NCI-H82 (cell line): ENCODE results near the gene RER1.

Experiments
- DNase-seq: peaks from one replicate; lab custom pipeline; 2025; lab: John Stamatoyannopoulos, UW

Gene RER1, protein sequence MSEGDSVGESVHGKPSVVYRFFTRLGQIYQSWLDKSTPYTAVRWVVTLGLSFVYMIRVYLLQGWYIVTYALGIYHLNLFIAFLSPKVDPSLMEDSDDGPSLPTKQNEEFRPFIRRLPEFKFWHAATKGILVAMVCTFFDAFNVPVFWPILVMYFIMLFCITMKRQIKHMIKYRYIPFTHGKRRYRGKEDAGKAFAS

DNA sequence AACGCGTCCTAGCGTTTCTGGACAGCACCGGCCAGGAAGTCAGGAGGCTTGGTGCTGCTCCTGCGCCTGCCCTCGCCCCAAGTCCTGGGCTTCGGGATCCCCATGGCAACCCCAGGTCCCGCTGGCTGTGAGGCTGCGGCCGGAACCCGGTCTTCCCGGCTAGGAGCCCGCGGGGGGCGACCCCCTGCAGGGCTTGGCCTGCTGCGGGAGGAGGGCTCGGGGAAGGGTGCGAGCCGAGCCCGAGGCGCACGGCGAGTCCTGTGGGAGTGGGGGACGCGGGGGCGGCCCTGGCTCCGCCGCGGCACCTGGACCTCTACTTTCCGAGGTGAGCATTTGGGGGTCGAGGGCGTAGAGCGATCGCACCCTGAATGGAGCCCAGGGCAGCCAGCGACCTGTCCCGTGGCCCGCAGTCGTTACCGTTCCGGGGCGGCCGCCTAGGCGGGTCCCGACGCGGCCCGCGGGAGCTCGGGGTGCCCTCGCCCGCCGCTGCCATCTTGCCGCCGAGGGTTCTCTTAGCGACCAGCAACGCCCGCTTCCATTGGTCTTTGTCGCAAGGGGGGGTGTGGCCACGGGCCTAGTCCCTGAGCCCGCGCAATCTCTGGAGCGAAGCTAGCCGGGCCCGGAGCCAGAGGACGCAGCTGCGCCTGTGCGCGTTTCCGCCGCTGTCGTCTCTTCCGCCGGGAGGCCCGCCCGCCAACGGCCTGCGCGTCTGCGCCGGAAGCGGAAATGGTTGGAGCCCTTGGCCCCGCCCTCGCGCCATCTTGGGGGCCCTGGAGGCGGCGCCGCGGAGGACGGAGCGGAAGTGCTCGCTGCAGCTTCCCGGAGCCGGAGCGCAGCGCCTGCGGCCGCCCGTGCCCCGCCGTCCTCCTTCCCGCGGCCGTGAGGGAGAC, at the start of gene RER1, which contains the start of gene MORN1:
RER1 (plus strand) TSS at position 801 of the 890 bp plus-strand sequence. CDS start 3,950 bp downstream, outside the sequence.
MORN1 (minus strand) TSS at position 514 of the 890 bp plus-strand sequence; CDS start at position 493, 21 bp downstream.
- DNase-seq: peak; percentile 100

DNA sequence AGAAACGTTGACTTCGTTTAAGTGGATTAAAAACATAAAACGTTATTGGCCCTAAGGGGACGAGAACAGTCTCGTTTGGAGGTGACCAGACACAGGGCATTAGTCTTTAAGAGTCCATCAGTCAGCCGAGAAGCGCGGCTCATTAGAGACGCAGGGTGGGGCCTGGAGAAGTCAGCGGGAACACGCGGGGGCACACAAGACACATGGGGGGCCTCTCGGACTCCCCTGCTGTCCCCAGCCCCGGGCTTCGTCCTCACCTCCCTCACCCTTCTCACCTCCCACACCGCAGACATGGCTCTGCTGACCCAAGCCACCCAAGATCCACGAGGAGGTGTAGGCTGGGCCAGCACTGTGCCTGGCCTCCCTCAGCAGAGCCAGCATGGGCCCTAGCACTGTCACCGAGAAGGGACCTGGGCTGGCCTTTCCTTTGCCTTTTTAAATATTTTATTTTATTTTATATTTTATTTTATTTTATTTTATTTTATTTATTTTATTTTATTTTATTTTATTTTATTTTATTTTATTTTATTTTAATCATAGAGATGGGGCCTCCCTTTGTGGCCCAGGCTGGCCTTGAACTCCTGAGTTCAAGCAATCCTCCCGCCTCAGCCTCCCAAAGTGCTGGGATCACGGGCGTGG, 49.1 kb upstream of the RER1 start:
- DNase-seq: peak; percentile 24

DNA sequence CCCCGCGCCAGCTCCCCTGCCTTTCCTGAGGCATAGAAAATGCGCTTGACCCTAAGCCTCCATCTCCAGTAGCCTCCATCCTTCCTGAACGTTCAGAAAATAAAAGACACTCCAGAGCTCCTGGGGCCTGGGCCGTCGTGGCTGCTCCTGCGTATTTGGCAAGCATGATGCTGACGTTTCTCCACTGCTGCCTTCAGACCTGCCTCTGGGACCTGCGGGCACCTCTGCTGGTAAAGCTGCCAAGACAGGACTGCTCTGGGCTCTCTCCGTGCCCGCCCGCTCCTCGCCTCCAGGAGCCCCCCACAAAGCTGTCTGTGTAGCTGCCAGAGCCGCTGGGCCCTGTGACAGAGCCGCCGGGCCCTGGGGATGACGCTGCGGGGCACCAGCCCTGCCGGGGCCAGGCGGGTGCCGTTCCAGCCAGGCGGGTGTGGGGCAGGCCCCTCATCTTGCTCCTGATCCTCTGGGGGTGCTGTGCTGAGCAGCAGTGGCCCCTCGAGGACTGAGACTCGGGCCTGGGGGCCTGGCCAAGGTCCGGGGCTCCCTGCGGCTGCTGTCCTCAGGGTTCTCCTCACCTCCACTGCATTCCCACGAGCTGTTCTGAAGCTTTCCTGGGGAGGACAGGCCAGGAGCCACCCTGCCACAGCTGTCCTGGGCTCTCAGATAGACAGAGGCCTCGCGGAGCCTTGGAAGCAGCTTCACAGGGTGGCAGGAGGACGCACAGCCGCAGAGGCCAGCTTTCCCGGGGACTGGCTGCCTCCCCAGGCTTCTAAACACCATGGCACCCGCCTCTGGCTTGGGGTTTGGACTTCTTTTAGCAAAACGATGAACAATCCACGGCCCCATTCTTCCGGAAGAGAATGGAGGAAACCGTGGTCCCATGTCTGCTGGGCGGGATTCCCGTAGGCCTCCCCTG, 48.4 kb upstream of the RER1 start:
- no peak for DNase-seq

DNA sequence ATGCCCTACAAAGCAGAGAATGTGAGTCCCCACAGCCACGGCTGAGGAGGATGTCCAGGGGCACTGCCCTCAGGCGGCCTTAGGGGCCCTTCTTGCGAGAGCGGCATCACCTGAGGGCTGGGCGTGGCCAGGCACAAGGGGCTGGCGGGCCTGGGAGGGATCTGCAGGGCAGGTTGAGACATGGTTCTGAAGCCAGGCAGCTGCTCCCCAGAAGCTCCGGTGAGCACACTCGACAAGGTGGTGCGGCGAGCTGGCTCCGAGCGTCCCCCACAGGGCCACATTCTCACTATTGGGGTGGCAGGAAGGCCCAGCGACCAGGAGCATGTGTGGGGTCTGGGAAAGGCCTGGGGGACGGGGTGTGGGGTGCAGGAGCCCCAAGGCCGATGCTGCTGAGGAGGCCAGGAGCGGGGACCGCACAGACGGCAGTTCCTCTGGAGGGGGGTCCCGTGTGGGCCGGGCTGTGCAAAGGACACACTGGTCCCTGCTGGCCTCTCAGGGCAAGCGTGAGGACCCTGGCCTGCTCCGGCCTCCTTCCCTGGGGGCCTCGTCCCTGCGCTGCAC, 47.4 kb upstream of the RER1 start:
- no peak for DNase-seq

DNA sequence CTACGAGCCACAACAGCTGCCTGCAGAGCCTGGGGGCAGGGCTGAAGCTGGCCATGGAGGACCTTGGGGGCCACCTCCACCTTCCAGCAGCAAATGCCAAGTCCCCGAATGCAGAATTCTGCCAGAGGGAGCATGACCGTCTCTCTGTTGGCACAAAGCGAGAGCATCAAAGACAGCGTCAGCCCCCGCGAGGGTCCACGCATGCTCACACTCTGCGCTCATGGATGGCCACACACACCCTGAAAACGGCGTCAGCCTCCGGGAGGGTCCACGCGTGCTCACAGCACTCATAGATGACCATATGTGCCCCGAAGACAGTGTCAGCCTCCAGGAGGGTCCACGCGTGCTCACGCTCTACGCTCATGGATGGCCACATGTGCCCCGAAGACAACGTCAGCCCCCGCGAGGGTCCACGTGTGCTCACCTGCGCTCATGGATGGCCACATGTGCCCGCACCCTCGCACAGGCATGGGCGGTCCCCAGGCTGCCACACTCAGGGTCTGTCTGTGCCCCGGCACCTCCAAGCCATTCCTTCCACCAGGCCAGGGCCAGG, 46.8 kb upstream of the RER1 start:
- no peak for DNase-seq

DNA sequence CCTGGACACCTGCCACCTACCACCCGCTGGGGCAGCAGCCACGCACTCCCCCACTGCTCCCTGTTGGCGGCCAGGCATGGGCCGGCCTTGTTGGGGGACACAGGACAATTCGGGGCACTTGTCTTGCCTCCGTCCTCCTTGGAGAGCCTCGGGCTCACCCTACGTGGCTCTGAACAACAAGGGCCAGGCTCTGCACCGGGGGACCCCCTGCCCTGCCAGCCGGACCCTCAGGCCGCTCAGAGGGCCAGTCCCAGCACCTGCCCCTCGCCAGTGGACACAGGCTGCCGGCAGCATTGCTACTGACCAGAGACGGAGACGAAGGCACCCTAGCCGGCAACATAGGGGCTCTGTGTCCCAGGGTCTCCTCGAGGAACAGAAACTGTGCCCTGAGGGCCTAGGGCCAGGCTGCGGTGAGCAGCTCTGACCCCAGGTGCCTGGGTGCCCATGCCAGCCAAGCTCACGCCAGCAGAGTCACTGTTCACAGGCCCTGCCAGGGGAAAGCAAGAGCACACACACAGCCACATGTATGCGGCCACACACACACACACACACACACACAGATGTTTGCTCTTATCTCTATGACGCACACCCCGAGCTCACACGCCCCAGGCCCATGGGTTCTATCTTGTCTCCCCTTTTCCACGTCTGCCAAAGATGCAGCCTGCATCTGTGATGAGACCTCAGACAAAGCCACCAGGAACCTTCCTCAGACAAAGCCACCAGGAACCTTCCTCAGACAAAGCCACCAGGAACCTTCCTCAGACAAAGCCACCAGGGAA, 46.2 kb upstream of the RER1 start:
- DNase-seq: no peak

DNA sequence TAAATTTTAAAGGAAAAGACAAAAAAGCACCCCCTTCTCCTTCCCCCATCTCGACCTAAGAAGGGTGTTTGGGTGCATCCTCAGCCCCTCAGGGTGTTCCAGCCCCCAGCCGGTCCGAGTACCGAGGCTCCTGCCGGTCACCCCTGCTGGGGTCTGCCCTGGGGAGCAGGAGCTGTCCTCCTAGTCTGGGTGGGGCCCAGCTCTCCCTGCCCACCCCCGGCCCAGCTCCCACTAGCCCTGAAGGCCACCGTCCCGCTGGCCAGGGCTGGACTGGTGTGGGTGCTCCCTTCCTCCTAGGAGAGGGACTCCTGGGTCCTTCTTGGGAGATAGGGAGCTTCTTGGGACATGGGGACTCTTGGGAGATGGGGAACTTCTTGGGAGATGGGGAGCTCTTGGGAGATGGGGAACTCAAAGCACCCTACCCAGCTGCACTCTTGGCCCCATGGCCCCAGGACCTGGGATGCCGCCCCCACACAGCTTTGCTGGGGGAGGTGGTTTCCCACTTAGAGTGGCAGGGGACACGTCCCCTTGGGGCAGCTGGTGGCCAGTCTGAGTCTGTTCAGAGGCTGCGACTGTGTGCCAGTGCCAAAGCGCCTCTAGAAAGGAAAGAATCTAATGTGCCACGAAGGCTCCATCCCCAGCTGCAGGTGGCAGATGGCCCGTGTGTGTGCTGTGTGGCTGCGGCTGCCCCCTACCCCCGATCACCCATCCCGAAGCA, 44.8 kb upstream of the RER1 start:
- no peak for DNase-seq

DNA sequence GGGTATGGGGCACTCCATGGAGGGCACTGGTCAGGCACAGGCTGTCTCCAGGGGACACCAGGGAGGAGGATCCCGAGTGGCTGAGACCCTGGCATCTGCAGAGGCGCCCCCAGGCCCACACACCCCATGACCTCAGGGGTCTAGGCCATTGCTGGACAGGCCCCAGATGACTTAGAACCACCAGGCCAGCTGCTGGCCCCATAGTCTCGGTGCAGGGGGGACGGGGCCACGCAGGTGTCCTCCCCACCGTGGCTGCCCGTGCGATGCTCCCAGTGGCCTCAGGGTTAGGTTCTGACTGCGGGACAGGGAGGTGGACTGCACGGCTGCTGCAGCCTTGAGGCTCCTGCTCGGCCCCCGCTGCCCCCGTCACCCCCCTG, 44.2 kb upstream of the RER1 start:
- no peak for DNase-seq

DNA sequence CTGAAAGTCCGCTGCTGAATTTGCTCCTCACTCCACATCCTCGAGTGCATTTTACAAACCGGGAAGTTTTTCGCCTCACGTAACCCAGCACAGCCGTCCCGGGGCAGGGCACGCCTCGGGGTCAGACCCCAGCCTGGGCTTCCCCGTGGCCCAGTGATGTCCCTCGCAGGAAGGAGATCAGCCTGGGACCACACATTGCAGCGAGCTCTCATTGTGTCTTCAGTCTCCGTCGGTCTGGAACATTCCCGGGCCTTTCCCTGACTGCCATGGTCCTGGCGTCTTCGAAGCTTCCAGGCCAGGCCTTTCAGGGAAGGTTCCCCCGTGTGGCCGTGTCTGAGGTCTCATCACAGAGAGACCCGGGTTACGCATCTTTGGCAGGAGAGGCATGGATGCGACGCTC, 43.7 kb upstream of the RER1 start:
- no peak for DNase-seq

DNA sequence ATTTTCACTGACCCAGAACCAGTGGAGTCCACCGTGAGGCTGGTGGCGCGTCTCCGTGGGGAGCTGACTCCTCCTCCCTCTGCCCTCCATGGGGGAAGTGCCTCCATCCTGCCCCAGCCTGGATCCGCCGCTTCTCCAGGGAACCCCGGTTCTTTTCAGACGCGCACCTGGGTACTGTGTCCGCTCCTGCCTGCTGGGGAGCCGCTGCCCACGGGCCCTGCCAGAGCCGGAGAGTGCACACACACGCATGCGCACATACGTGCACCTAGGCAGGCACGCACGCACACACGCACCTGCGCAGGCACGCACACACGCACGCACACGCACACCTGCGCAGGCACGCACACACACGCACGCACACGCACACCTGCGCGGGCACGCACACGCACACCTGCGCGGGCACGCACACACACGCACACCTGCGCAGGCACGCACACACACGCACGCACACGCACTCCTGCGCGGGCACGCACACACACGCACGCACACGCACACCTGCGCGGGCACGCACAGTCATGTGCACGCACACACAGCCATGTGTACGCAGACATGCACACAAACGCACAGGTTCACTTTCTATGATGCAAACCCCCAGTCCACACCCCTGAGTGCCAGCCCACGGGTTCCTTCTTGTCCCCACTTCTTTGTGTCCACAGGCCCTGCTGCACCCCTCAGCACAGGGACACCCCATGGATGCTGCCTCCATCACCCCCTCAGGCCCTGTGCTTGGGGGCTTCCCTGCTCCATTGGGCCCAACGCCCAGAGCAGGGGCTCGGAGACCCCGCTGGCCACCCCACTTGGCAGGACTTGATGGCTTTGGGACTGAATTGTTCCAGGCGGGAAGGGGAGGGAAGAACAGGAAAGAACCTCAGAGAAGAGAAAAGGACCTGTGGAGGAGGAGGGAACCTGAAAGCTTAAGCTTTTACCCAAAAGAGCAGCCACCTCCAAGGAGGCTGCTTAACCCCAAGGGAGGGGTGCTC, 43.0 kb upstream of the RER1 start:
- DNase-seq: no peak

DNA sequence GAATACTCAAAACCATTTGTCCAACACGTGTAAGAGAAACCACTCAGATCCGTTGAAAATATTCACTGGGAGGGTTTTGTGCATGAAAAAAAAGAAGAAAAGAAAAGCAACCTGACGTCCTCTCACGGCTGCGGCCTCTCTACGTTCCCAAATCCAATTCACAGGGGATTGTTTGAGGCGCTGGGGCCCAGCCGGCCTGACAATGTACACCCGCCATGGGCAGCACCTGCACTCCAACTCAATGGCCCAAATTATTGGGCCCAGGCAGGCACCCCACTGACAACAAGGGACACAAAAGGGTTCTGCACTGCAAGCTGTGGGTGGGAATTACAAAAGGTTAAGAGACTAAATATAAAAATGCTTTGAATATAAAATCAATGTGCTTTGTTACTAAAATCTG, 41.8 kb upstream of the RER1 start:
- DNase-seq: peak; percentile 26

DNA sequence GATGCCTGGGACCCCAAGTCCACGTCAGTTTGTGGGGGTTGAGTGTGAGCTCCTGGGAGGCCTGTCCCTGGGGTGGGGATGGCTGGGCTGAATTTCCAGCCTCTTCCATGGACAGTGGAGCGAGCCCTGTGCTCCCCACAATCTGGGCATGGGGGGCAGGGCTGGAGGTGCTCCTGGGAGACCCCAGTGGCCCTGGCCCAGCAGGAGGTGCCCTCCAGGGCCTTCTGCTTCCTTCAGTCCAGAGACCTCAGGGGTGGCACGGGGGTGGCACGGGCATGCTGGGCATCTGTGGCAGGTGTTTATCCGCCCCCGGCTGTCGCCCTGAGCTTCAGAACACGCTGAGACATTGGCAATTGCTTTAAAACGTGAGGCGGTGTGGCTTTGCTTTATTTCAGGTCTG, 41.1 kb upstream of the RER1 start:
- DNase-seq: no peak

DNA sequence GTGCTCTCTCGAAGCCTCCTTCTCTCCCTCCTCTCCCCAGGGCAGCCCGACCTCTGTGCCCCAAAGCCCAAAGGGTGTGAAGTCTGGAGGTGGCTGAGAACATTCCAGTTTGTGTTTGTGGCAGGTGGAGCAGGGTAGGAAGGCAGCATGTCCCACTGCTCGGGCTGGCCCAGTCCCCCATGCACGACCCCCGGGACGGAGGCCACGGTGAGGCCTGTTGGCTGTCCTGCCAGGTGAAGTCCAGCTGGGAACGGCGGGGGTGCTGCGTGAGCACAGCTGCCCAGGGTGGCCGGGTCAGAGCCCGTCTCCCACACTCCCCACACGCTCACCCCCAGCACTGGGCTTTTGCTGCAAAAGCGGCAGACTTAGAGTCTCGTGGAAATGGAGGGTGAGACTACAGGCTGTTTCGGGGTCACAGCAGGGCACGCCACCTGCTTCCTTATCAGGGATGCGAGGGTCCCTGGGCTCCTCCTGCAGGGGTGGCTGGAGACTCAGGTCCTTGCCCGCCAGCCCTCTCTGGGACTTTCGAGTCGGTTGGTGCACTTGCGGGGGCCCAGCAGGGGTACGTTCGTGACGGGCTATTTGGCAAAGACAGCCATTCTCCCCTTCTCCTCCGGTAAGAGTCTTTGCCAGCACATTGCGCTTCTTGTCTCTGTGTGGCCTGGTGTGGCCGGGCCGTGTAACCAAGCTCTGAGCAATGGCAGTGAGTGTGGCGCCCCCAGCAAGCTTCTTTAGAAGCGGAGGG, 40.6 kb upstream of the RER1 start:
- DNase-seq: no peak

DNA sequence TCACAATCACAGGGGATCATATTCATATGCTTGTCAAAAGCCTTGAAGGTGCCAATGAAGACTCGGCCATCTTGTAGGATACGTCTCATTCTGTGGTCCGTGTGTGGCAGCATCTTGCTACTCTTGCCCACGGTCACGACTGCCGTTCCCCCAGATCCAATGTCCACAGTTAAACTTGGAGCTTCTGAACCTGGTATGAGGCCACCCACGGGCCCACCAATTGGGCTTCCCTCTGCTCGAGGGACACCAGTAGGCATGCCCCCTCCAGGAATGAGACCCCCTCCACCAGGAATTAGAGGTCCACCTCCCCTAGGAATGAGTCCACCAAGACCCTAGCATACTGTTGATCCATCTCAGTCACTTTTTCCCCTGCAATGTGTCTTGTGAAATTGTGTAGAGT, 39.9 kb upstream of the RER1 start:
- DNase-seq: no peak

DNA sequence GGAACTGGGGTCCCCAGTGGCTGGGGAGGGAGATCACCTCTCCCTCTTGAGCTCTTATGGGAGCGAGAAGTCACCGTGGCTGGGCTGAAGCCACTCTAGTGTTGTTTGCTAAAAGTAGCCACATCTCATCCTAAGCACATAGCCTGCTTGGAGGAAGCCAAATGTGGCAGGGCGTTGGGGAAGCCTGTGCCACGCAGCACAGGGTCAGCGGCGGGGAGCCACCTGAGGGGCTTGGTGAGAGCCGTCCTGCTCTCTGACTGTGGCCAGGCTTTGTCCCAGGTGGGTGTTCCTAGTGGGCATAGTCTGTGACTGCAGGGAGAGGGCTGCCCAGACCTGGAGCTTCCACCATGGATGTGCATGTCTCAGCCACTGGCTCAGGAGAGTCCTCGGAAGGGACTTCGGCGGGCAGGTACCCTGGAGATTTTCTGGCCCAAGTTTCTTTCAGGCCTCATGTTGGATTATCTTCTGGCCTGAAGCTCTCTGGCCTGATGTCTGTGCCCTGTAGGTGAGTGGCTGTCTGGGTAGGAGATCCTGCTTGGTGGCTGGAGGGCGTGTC, 39.2 kb upstream of the RER1 start:
- DNase-seq: no peak

DNA sequence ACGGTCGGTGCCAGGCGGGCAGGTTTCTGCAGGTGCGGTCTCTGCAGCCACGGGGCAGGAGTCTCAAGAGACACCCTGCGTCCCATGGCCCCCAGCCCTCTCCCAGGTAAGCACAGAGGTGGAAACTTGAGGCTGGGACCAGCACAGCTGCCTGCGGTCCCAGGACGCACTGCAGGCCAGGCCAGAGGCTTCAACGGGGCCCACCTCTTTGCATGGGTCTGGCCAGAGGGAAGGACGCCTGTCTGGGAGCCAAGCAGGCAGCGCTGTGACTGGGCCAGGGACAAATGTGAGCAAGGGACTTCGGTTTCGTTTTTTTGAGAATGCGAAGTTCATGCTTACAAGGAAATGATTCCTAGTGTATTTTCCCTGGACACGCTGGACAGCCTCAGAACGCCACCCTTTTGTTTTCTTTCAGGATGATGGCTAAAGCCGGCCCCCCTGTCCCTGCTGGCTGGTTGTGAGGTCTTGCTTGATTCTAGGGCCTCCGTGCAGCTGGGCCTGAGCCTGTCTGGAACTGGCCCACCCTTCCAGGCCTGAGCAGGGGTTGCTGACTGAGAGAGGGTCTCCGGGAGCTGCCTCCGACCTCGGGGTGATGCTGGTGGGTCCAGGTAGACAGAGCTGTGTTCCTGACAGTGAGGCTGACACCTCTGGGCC, 38.6 kb upstream of the RER1 start:
- no peak for DNase-seq
